GM18858 (cell line): Measurements from ENCODE around the gene RNF144A.
"Not testable (repeated sequence)": the region's sequence is repeated elsewhere in the genome, so short reads cannot be mapped to it uniquely, and the experiment has no call there.

Source experiments
- ATAC-seq: cut with Tn5 transposase; IDR thresholded peaks from one replicate; pipeline ENCODE4 v1.9.1; 2021; ENCODE audit not compliant: unreplicated experiment

The RNF144A gene

GRCh38 chr2:6995391-6996097, 78.3 kb downstream of the RNF144A start:
- no peak for ATAC-seq

GRCh38 chr2:6999211-6999877, 82.1 kb downstream of the RNF144A start:
- ATAC-seq = peak; percentile 74

GRCh38 chr2:7001395-7001794, 84.2 kb downstream of the RNF144A start:
- ATAC-seq = not testable (repeated sequence)

DNA sequence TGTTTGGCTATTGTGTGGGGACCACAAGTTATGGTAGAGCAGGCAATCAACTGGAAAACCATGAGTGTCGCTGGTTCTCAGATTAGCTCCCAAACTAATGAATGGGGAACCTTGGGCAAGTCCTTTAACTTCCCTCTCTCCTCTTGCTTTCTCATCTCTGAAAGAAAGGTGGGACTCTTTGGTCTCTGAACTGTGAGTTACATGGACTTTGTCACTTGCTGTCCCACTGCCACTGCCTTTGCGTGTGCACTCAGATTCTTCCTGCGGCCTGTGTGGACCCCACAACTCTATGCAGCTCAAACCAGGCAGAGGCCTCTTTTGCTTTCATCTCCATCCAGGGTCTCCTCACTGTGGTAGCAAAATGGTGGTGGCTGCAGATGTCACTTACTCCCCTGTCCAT, 86.7 kb downstream of the RNF144A start:
- no peak for ATAC-seq

DNA sequence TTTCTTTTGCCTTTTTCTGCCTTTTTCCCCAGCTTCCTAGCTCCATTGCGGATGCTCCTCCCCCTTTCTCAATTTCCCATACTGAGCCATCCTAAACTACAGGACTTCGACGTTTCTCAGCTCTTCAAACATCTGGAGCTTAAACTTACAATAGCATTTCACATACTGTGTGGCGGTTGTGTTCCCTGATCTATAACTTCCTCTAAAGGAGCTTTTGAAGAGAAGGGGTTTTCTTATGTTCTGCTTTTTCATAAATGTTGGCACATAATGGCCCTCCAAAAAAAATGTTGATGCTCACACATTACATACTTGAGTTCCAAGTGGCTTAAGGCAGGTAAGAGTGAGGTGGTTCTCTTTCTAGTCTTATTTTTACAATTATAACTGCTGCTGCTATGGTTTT, 87.4 kb downstream of the RNF144A start:
- no peak for ATAC-seq

- ATAC-seq = no peak
Measured at GRCh38 chr2:7007488-7007845, 90.3 kb downstream of the RNF144A start.

DNA sequence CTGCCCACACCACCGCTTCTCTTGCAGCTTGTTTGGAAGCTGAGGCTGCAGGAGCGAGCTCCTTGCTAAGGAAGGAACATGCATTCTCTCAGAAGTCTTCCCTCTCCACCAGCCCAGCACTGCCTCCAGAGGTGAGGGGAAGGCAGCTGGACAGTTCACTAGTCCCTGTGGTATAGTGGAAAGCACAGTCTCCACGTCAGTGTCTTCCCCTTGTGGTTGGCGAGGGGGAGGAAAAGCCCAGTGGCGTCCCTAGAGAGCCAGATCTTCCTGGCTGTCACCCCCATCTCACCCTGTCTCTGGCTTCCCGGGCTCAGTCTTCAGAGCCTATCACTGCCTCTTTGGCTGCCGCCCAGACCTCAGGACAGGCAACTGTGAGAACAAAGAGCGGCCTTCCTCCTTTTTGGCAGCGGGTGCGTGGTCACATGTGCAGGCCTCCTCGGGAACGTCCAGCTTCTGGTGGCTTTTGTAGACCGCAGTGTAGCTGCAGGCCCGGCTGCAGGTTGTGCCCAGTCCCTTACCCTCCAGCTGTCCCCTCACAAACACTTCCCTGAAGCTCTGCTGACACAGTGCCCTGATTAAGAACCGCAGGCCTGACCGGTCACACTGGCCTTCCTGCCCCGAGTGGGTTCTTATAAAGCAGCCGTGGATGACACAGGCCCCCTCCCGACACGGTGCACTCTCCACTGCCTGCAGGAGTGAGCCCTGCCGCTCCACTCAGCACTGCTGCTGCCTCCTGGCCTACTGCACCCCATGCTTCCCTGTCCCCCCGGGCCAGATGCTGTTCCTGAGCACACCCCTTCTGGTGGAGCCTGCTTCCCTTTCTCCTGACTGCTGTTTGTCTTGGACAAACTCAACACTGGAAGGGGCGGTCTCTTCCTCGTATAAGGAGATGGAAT, 90.9 kb downstream of the RNF144A start:
- no peak for ATAC-seq

GRCh38 chr2:7009207-7009911, 92.1 kb downstream of the RNF144A start:
- ATAC-seq = no peak

DNA sequence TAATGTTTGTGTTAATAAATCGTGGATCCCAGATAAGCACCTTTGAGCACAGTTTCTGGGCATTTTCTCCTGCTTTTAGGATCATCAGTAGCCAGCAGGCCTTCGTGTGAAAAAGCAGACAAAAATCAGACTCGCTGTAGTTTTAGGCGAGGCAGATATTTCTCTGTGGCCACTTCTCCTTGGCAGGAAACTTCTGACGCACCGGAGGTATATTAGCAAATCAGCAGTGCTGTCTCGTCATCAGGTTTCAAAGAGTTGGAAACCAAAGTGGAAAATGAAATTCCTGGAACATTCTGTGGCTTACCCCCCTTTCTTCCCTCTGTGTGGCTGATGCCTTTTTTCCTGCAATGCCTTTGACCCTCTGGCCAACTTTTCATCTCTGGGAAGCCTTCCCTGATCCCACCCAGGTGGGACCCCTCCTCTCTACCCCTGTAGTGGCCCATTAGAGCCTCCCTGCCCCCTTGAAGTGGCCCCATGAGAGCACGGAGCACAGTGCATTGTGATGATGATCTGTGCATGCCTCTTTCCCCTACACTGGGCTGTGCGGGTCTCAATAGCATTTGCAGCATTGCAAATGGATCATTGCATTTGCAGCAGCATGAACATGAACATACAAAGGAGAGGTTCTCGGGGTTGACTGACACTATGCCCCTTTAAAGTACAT, 93.3 kb downstream of the RNF144A start:
- no peak for ATAC-seq

DNA sequence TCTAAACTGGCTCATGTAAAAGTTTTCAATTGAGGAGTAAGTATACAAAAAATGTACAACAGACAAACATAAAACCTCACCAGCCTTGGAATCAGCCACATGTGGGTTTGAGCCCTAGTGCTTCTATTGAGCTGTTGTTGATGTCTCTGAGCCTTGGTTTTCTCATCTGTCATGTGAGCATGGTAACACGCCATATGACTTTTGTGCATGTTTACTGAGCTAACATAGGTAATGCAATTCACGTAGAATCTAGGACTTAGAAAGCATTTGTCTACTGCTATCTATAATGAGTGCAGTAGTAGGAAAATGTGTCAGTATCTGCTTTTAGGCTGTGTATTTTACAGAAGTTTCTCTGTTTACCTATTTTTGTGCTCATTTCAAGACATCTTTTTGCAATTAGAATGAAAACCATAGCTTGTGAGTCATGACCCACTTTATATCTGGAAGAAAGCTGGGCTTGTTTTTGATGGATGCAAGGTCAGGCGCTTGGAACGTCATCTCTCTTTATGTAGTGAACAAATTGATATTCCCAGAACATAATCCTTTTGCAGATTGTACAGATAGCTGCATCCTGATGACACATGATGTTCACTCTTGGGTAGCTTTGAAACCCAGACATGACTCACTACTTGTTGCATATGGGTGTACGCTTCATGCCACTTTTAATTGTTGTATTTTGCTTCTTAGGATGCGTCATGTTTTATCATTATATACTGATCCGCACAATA, 94.3 kb downstream of the RNF144A start:
- no peak for ATAC-seq

DNA sequence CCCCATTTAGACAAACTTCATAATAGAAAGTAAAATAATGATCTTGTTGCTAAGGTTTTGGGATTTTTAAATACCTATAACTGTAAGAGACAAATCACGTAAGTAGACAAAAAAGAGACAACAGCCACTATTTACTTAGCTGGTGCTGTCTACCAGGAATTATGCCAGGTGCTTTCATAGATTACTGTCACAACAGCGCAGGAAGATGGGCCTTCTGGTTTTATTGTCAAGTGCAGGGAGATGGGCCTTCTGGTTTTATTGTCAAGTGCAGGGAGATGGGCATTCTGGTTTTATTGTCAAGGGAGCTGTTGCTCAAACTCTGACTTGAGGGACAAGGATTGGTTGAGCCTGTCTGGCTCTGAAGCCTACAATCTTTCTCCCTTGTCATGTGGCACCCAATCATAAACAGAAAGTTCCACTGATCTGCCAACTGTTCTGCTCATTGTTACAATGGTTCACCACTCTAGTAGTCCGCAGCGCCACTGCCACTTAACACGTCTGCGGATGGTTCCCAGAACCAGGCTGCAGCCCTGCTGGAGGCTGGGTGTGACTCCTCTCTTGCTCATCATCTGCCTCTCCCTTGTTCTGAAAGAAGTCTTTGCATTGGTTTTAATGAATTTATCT, 95.0 kb downstream of the RNF144A start:
- ATAC-seq = no peak

GRCh38 chr2:7013471-7014160, 96.4 kb downstream of the RNF144A start:
- no peak for ATAC-seq

DNA sequence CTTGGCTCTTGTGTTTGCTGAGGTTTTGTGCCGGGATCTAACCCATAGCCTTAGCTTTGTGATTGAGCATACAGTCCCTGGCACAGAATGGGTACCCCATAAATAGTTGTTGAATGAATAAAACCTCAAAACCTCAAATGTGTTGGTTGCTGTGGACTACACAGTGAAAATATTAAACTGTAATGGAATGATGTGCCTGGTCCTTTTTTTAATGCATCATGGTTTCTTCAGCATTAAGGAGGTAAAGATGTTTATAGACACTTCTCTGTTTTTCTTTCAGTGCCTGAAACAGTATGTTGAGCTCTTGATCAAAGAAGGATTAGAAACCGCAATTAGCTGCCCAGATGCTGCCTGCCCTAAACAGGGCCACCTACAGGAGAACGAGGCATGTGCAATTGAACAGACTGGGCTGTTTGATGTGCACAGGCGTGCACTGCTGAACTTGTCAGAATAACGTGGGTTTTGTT, 97.0 kb downstream of the RNF144A start:
- peak; percentile 65 for ATAC-seq

DNA sequence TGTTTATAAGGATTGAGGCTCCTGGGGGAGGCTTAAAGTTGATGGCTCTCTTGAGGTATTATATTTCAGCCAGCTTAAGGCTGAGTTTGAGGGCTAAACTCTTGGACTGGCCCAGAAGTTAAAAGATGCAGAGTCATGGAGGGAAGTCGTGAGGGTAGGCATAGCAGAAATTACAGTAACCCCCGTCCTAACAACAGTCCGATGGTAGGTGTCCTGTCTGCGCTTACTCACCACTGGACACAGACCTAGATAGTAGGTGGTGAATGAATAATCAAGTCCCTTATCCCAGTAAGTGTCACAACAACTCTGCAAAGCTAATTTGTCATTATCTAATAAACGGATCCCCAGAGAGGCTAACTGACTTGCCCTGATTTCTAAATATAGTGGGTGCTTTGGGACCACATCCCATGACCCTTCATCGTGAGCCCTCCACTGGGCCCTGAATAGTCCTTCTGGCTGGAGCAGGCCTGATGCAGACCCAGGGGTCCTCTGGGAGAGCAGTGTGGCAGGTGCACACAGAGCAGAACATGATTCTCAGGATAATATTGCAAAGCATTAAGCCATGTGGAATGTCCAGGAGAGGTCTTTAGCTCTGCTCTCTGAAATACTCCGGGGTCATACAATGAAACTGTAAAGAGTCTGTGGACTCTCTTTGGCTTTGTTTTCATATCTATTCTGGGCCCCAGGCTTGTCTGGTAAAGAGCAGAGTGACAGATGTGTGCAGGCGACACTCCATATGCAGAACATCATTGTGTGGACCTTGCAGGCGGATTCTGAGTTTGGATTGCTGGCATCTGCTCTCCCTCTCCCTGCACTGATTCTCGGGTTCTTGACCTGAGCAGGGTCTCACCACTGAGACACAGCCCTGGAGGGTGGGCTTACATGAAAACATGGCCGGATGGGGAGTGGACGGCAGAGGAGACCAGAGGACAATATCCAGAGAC, 98.1 kb downstream of the RNF144A start:
- no peak for ATAC-seq

DNA sequence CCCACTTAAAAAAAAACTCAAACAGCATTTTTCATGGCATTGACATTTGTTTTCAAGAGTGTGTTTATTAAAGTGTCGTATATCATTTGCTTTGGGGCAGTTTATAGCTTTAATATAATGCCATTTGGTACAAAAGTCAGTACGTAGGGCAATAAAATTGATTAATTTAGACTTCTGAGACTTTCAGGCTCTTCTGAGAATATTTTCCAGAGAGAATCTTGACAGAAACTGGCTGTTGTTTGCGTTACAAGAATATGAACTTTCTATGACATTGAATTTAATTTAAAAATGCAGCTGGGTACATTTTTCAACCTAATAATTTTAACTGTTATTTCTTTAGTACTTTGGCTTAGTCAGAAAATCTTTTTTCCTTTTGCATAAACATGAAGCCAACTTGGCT, 98.9 kb downstream of the RNF144A start:
- no peak for ATAC-seq

- ATAC-seq = no peak
Measured at GRCh38 chr2:7016601-7017211, 99.5 kb downstream of the RNF144A start.

DNA sequence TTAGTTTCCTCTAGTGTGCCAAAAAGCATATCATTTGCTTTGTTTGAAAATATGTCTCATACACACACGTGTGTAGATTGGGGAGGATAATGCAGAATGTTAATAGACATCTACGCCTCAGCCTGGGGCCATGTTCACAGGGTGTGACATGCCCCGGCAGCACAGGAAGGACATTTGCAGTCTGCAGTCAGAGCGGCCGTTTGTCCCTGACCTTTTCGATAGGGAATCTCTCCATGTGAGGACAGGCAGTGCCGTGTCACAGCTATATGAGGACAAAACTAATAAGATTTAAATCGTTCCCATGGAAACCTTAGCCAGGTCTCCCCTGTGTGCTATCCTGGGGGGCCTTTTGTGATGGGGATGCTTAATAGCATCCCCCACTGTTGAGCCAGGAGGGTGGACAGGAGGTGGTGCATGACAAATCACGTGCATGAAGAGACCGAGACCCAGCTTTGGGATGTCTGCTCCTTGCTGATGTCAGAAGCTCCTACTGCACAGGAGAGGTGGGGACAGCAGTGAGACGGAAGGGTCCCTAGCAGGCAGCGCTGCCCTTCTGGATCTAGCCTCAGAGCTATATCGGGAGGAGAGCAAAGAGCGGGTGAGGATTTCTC, 100.6 kb downstream of the RNF144A start:
- ATAC-seq = no peak
